Stimulated activated CD8-positive, alpha-beta memory T cell treated with anti-CD3 and anti-CD28 coated beads, Interleukin-12 subunit alpha, Interleukin-12 subunit beta, amount 100 ng/mL, for 1 hour (primary cell): ENCODE data around the gene TXNDC8.

Experiments used
- DNase-seq: peaks from one replicate; pipeline ENCODE4 v3.0.0-alpha.2; 2020; ENCODE audit warnings: low read depth

TXNDC8 gene

GRCh38 chr9:110278080-110278707, 59.5 kb downstream of the TXNDC8 start:
- DNase-seq: no peak

GRCh38 chr9:110276781-110277180, 60.9 kb downstream of the TXNDC8 start:
- no peak for DNase-seq

- DNase-seq: no peak
Measured at GRCh38 chr9:110270211-110270995, 67.3 kb downstream of the TXNDC8 start.

- DNase-seq: no peak
Measured at GRCh38 chr9:110266795-110267194, 70.9 kb downstream of the TXNDC8 start.

- no peak for DNase-seq
Measured at GRCh38 chr9:110261632-110262031, 76.0 kb downstream of the TXNDC8 start.

GRCh38 chr9:110260911-110261310, 76.8 kb downstream of the TXNDC8 start:
- no peak for DNase-seq

GRCh38 chr9:110259566-110259965, 78.1 kb downstream of the TXNDC8 start:
- no peak for DNase-seq

- no peak for DNase-seq
Measured at GRCh38 chr9:110258690-110259091, 79.0 kb downstream of the TXNDC8 start.

- no peak for DNase-seq
Measured at GRCh38 chr9:110257956-110258355, 79.7 kb downstream of the TXNDC8 start.

GRCh38 chr9:110257097-110257841, 80.4 kb downstream of the TXNDC8 start:
- DNase-seq: no peak

GRCh38 chr9:110256380-110257096, 81.1 kb downstream of the TXNDC8 start, which contains the start of gene TXN:
Gene TXN, minus strand, starts transcription at chr9:110256507. Its CDS starts 72 bp downstream, at chr9:110256435.
- peak; percentile 56 for DNase-seq

GRCh38 chr9:110255463-110256379, 81.9 kb downstream of the TXNDC8 start:
- DNase-seq: no peak

GRCh38 chr9:110255034-110255462, 82.6 kb downstream of the TXNDC8 start:
- DNase-seq: no peak

- DNase-seq: no peak
Measured at GRCh38 chr9:110254500-110254899, 83.2 kb downstream of the TXNDC8 start.
